HepG2 (cell line): ENCODE data around the gene SF1. TPM values are rescaled to one million over a fixed set of nuclear protein-coding genes. Genes with fewer than 3 reads are reported as not detected.

Experiments used
- HES4 ChIP-seq: sonication (generic); formaldehyde crosslinking; IDR thresholded peaks from 2 replicates; pipeline ENCODE4 v1.9.0; 2021; ENCODE audit warnings: mild to moderate bottlenecking, missing genetic modification reagents, borderline replicate concordance
- MBD4 ChIP-seq: IDR thresholded peaks from 2 replicates; pipeline ENCODE4 v1.6.1; 2012; ENCODE audit warnings: low read length, inconsistent platforms, borderline replicate concordance
- RXRA ChIP-seq: sonication (generic); formaldehyde crosslinking; IDR thresholded peaks from 2 replicates; pipeline ENCODE4 v1.5.1; 2020; ENCODE audit warnings: missing genetic modification reagents
- SIN3A ChIP-seq: IDR thresholded peaks from 2 replicates; pipeline ENCODE4 v1.6.1; 2011; ENCODE audit warnings: low read depth, mild to moderate bottlenecking, control low read depth, low read length, borderline replicate concordance
- SRSF4 ChIP-seq: fragments of 200-400 bp; formaldehyde crosslinking; IDR thresholded peaks from one replicate; pipeline ENCODE4 v1.6.1; 2018; ENCODE audit warnings: mild to moderate bottlenecking, low read depth, low read length, moderate library complexity; ENCODE audit not compliant: poor library complexity, severe bottlenecking
- ZBTB1 ChIP-seq: sonication (generic); formaldehyde crosslinking; IDR thresholded peaks from 2 replicates; pipeline ENCODE4 v1.4.0; 2020; ENCODE audit warnings: missing genetic modification reagents, borderline replicate concordance
- ZFX ChIP-seq: sonication (generic); formaldehyde crosslinking; IDR thresholded peaks from 2 replicates; pipeline ENCODE4 v1.4.0; 2020; ENCODE audit warnings: mild to moderate bottlenecking, low read depth, missing genetic modification reagents, moderate library complexity
- ZNF772 ChIP-seq: sonication (generic); formaldehyde crosslinking; IDR thresholded peaks from 2 replicates; pipeline ENCODE4 v1.5.0; 2020; ENCODE audit warnings: mild to moderate bottlenecking, missing genetic modification reagents
- ZNF83 ChIP-seq: sonication (generic); formaldehyde crosslinking; IDR thresholded peaks from 2 replicates; pipeline ENCODE4 v1.4.0; 2020; ENCODE audit warnings: missing genetic modification reagents, mild to moderate bottlenecking, borderline replicate concordance
- ZNF839 ChIP-seq: sonication (generic); formaldehyde crosslinking; IDR thresholded peaks from 2 replicates; pipeline ENCODE4 v1.4.0; 2020; ENCODE audit warnings: missing genetic modification reagents, mild to moderate bottlenecking, borderline replicate concordance
- polyA plus RNA-seq, 8 experiments: library from polyadenylated mRNA; depleted of rRNA in 3 of 8; stranded (reverse) in 7 of 8; unstranded in 1 of 8; fragments of >200 nt; fragmentation: Illumina TruSeq in 4 of 8; extraction: Trizol in 4 of 8; gene quantifications; 2 replicates each; pipeline versions ENCODE4 v1.2.1 to v1.2.3, GENCODE V29; 2011 to 2016; ENCODE audit warnings: low read depth in 4 of 8, missing spikeins in 1 of 8, mixed read lengths in 1 of 8; ENCODE audit not compliant: insufficient read depth in 1 of 8
- total RNA-seq, 5 experiments: library from RNA; depleted of rRNA; stranded (reverse); fragments of >200 nt; fragmentation: Illumina TruSeq; extraction: Trizol; gene quantifications; 2 replicates each; pipeline ENCODE4 v1.2.3, GENCODE V29; 2016; ENCODE audit warnings: low read depth in 1 of 5
- TF ChIP-seq, protein P1 (sequence below): sonication (generic); formaldehyde crosslinking; IDR thresholded peaks from 2 replicates; pipeline ENCODE4 v1.5.1; 2020; ENCODE audit warnings: missing genetic modification reagents, mild to moderate bottlenecking, borderline replicate concordance
- TF ChIP-seq, protein P2 (sequence below): sonication (generic); formaldehyde crosslinking; IDR thresholded peaks from 2 replicates; pipeline ENCODE4 v1.8.0; 2023; ENCODE audit warnings: mild to moderate bottlenecking, missing genetic modification reagents

SF1 gene
- total and polyA plus RNA-seq, 2 of the 13 experiments (the other 11 are each of a cell fraction or from before 2014, with no cell fraction given), result 55.5 to 70.4 TPM

DNA sequence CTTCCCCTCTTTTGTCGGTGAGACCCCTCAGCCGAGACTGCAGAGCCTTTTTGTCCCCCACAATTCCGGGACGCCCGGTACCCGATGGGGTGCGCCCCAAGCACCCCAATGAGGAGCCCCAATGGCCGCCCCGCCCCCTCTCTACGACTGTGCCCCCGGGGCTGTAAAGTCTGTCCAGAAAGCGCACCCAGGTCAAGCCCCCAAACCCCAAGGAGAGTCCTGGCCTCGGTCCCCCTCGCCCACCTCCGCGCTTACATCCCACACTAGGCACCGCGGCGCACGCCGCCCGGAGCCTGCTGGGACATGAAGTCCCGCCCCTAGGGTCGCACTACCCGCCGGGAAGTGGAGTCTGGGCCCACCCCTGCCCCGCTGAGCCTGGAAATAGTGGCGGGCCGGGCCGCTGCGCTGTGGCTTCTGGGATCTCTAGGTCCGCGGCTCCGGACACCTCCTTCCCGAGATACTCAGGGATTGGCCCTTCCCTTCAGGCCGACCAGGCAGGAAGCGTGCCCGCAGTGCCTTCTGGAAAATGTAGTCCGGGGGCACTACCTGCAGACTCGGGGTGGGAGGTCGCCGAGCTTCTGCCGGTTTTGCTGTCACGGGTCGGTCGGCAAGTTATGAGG, 32.0 kb upstream of the SF1 start, which contains the start of gene MEN1 (continued):
- TF ChIP-seq, protein P1, sequence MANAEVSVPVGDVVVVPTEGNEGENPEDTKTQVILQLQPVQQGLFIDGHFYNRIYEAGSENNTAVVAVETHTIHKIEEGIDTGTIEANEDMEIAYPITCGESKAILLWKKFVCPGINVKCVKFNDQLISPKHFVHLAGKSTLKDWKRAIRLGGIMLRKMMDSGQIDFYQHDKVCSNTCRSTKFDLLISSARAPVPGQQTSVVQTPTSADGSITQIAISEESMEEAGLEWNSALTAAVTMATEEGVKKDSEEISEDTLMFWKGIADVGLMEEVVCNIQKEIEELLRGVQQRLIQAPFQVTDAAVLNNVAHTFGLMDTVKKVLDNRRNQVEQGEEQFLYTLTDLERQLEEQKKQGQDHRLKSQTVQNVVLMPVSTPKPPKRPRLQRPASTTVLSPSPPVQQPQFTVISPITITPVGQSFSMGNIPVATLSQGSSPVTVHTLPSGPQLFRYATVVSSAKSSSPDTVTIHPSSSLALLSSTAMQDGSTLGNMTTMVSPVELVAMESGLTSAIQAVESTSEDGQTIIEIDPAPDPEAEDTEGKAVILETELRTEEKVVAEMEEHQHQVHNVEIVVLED, result peak; percentile 93
- TF ChIP-seq RXRA (CRISPR knock-in tag) (no peak; the same call in 1 of the 2 replicates), ZBTB1 (CRISPR knock-in tag) (no peak), HES4 (CRISPR knock-in tag) (peak; percentile 87; the same call in 1 of the 2 replicates), MBD4 (no peak), ZNF772 (CRISPR knock-in tag) (0 out of 2 replicates have a peak, but pooled peaks have one; percentile 51), SRSF4 (no peak), ZFX (CRISPR knock-in tag) (peak; percentile 97), ZNF83 (CRISPR knock-in tag) (no peak), SIN3A (peak; percentile 64; the same call in 1 of the 2 replicates), ZNF839 (no peak)
- TF ChIP-seq, protein P2, sequence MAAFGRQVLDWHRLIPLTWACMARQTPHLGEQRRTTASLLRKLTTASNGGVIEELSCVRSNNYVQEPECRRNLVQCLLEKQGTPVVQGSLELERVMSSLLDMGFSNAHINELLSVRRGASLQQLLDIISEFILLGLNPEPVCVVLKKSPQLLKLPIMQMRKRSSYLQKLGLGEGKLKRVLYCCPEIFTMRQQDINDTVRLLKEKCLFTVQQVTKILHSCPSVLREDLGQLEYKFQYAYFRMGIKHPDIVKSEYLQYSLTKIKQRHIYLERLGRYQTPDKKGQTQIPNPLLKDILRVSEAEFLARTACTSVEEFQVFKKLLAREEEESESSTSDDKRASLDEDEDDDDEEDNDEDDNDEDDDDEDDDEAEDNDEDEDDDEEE, result peak; percentile 64; the same call in 1 of the 2 replicates
- TF ChIP-seq, all 625 proteins: peak for 182
